Activated naive CD8-positive, alpha-beta T cell treated with anti-CD3 and anti-CD28 coated beads, Interleukin-2, amount 10 ng/mL, durations not matched to agents 7 days and 5 days (primary cell): ENCODE data around the gene VWDE. TPM values are rescaled to one million over a fixed set of nuclear protein-coding genes. Genes with fewer than 3 reads are reported as not detected.

Source experiments
- ATAC-seq: fragments of 150-1000 bp; cut with Tn5 transposase; one replicate; pipeline ENCODE4 v1.10.0; 2021; ENCODE audit warnings: low read depth, moderate library complexity
- POLR2A ChIA-PET: fragments of 350-600 bp; sonication (Branson Sonifier 250); formaldehyde crosslinking; loops from one replicate; lab custom pipeline; 2021; ENCODE audit warnings: antibody characterized with exemption; lab: Charles Lee
- DNase-seq: peaks from one replicate; pipeline ENCODE4 v3.0.0; 2021
- H3K27ac Mint-ChIP-seq: one replicate; pipeline ENCODE4 v1.8.0; 2022; ENCODE audit warnings: mild to moderate bottlenecking, mixed read lengths
- H3K27me3 Mint-ChIP-seq: one replicate; pipeline ENCODE4 v1.8.0; 2022; ENCODE audit warnings: mild to moderate bottlenecking, moderate library complexity, mixed read lengths
- H3K36me3 Mint-ChIP-seq: one replicate; pipeline ENCODE4 v1.8.0; 2021; ENCODE audit warnings: mild to moderate bottlenecking, mixed read lengths
- H3K4me1 Mint-ChIP-seq: one replicate; pipeline ENCODE4 v1.8.0; 2021; ENCODE audit warnings: mixed read lengths
- H3K4me3 Mint-ChIP-seq: one replicate; pipeline ENCODE4 v1.8.0; 2022; ENCODE audit warnings: mild to moderate bottlenecking, moderate library complexity, mixed read lengths
- H3K9me3 Mint-ChIP-seq: one replicate; pipeline ENCODE4 v1.8.0; 2021; ENCODE audit warnings: mixed read lengths
- total RNA-seq, 2 experiments: library from RNA; stranded (reverse); gene quantifications; one replicate each; pipeline ENCODE4 v1.2.3, GENCODE V29; 2021

The VWDE gene
- total RNA-seq, 2 experiments from 2014 or later: 4.8 to 5.5 TPM

- Mint-ChIP-seq H3K36me3 (no peaks in the 10 kb centered on the region), H3K9me3 (no peaks in the 10 kb centered on the region), H3K27me3 (peaks cover 2% of the 10 kb centered on the region), H3K4me1 (no peaks in the 10 kb centered on the region), H3K4me3 (no peak overlapping the region), H3K27ac (no peak overlapping the region)
- DNase-seq: no peak
- POLR2A ChIA-PET: no interaction called here
- peak; percentile 77 for ATAC-seq
These were observed 14.5 kb downstream of the VWDE start for GRCh38 chr7:12389089-12389700.

GRCh38 chr7:12386313-12386740 lies 17.3 kb downstream of the VWDE start:
- Mint-ChIP-seq H3K4me1 (no peaks in the 10 kb centered on the region), H3K9me3 (no peaks in the 10 kb centered on the region), H3K4me3 (no peak overlapping the region), H3K27ac (no peak overlapping the region), H3K27me3 (peaks cover 2% of the 10 kb centered on the region), H3K36me3 (no peaks in the 10 kb centered on the region)
- POLR2A ChIA-PET: no interaction called here
- ATAC-seq: no peak
- no peak for DNase-seq

- no peak for ATAC-seq
- no peak overlapping the region for H3K4me3 Mint-ChIP-seq
- no peaks in the 10 kb centered on the region for H3K36me3 Mint-ChIP-seq
These were observed 18.3 kb downstream of the VWDE start for GRCh38 chr7:12385364-12385786.

GRCh38 chr7:12383377-12383776 lies 20.3 kb downstream of the VWDE start:
- POLR2A ChIA-PET: no interaction called here
- no peak overlapping the region for H3K27ac Mint-ChIP-seq
- DNase-seq (no peak), ATAC-seq (no peak)
- no peak overlapping the region for H3K4me3 Mint-ChIP-seq
- H3K4me1 Mint-ChIP-seq: no peaks in the 10 kb centered on the region
- H3K27me3 Mint-ChIP-seq: no peaks in the 10 kb centered on the region
- H3K36me3 Mint-ChIP-seq: no peaks in the 10 kb centered on the region
- no peaks in the 10 kb centered on the region for H3K9me3 Mint-ChIP-seq

More at GRCh38 chr7:12385364-12385786, 18.3 kb downstream of the VWDE start:
- POLR2A ChIA-PET: no interaction called here
- Mint-ChIP-seq H3K9me3 (no peaks in the 10 kb centered on the region), H3K4me1 (no peaks in the 10 kb centered on the region), H3K27ac (no peak overlapping the region), H3K27me3 (no peaks in the 10 kb centered on the region)
- no peak for DNase-seq

GRCh38 chr7:12378389-12378788 lies 25.3 kb downstream of the VWDE start:
- no peak for ATAC-seq
- no peaks in the 10 kb centered on the region for H3K4me1 Mint-ChIP-seq
- no peak overlapping the region for H3K27ac Mint-ChIP-seq
- no peaks in the 10 kb centered on the region for H3K27me3 Mint-ChIP-seq
- DNase-seq: no peak
- H3K9me3 Mint-ChIP-seq: no peaks in the 10 kb centered on the region
- no peak overlapping the region for H3K4me3 Mint-ChIP-seq
- no peaks in the 10 kb centered on the region for H3K36me3 Mint-ChIP-seq
- POLR2A ChIA-PET: no interaction called here

- DNase-seq (no peak), ATAC-seq (no peak)
- Mint-ChIP-seq H3K27ac (no peak overlapping the region), H3K4me3 (no peak overlapping the region), H3K36me3 (no peaks in the 10 kb centered on the region), H3K27me3 (no peaks in the 10 kb centered on the region), H3K4me1 (no peaks in the 10 kb centered on the region), H3K9me3 (no peaks in the 10 kb centered on the region)
- POLR2A ChIA-PET: no interaction called here
These were observed 26.3 kb downstream of the VWDE start for GRCh38 chr7:12377406-12377805.

GRCh38 chr7:12373580-12374263 lies 29.9 kb downstream of the VWDE start:
- ATAC-seq: no peak
- no peaks in the 10 kb centered on the region for H3K36me3 Mint-ChIP-seq
- no peaks in the 10 kb centered on the region for H3K27me3 Mint-ChIP-seq
- no peak for DNase-seq
- no peaks in the 10 kb centered on the region for H3K4me1 Mint-ChIP-seq
- H3K4me3 Mint-ChIP-seq: no peak overlapping the region
- H3K27ac Mint-ChIP-seq: no peak overlapping the region
- POLR2A ChIA-PET: no interaction called here
- H3K9me3 Mint-ChIP-seq: no peaks in the 10 kb centered on the region

GRCh38 chr7:12370249-12370648 lies 33.4 kb downstream of the VWDE start:
- H3K36me3 Mint-ChIP-seq: no peaks in the 10 kb centered on the region
- no peaks in the 10 kb centered on the region for H3K4me1 Mint-ChIP-seq
- H3K27ac Mint-ChIP-seq: no peak overlapping the region
- ATAC-seq (no peak), DNase-seq (no peak)
- no peak overlapping the region for H3K4me3 Mint-ChIP-seq
- POLR2A ChIA-PET: no interaction called here
- no peaks in the 10 kb centered on the region for H3K9me3 Mint-ChIP-seq
- no peaks in the 10 kb centered on the region for H3K27me3 Mint-ChIP-seq

- H3K36me3 Mint-ChIP-seq: no peaks in the 10 kb centered on the region
- H3K27ac Mint-ChIP-seq: no peak overlapping the region
- POLR2A ChIA-PET: no interaction called here
- DNase-seq (no peak), ATAC-seq (no peak)
- H3K4me1 Mint-ChIP-seq: no peaks in the 10 kb centered on the region
- H3K4me3 Mint-ChIP-seq: no peak overlapping the region
- H3K9me3 Mint-ChIP-seq: no peaks in the 10 kb centered on the region
- H3K27me3 Mint-ChIP-seq: no peaks in the 10 kb centered on the region
These were observed 33.9 kb downstream of the VWDE start for GRCh38 chr7:12369756-12370155.

GRCh38 chr7:12369072-12369471 lies 34.6 kb downstream of the VWDE start:
- POLR2A ChIA-PET: no interaction called here
- Mint-ChIP-seq H3K27me3 (no peaks in the 10 kb centered on the region), H3K27ac (no peak overlapping the region), H3K4me1 (no peaks in the 10 kb centered on the region), H3K36me3 (no peaks in the 10 kb centered on the region), H3K4me3 (no peak overlapping the region), H3K9me3 (no peaks in the 10 kb centered on the region)
- ATAC-seq (no peak), DNase-seq (no peak)

GRCh38 chr7:12360948-12361347 lies 42.7 kb downstream of the VWDE start:
- H3K4me3 Mint-ChIP-seq: no peak overlapping the region
- no peaks in the 10 kb centered on the region for H3K36me3 Mint-ChIP-seq
- H3K4me1 Mint-ChIP-seq: no peaks in the 10 kb centered on the region
- DNase-seq: no peak
- POLR2A ChIA-PET: no interaction called here
- H3K27ac Mint-ChIP-seq: no peak overlapping the region
- H3K27me3 Mint-ChIP-seq: no peaks in the 10 kb centered on the region
- no peaks in the 10 kb centered on the region for H3K9me3 Mint-ChIP-seq
- ATAC-seq: no peak

GRCh38 chr7:12358694-12359093 lies 45.0 kb downstream of the VWDE start:
- H3K36me3 Mint-ChIP-seq: no peaks in the 10 kb centered on the region
- ATAC-seq (no peak), DNase-seq (no peak)
- no peaks in the 10 kb centered on the region for H3K9me3 Mint-ChIP-seq
- H3K4me1 Mint-ChIP-seq: no peaks in the 10 kb centered on the region
- no peak overlapping the region for H3K27ac Mint-ChIP-seq
- POLR2A ChIA-PET: no interaction called here
- no peak overlapping the region for H3K4me3 Mint-ChIP-seq
- H3K27me3 Mint-ChIP-seq: no peaks in the 10 kb centered on the region

- H3K9me3 Mint-ChIP-seq: no peaks in the 10 kb centered on the region
- H3K36me3 Mint-ChIP-seq: no peaks in the 10 kb centered on the region
- H3K27me3 Mint-ChIP-seq: peaks cover 6% of the 10 kb centered on the region
- POLR2A ChIA-PET: no interaction called here
- DNase-seq (no peak), ATAC-seq (no peak)
- no peaks in the 10 kb centered on the region for H3K4me1 Mint-ChIP-seq
- H3K4me3 Mint-ChIP-seq: no peak overlapping the region
- no peak overlapping the region for H3K27ac Mint-ChIP-seq
These were observed 46.2 kb downstream of the VWDE start for GRCh38 chr7:12357508-12357907.

GRCh38 chr7:12351843-12352242 lies 51.8 kb downstream of the VWDE start:
- Mint-ChIP-seq H3K9me3 (no peaks in the 10 kb centered on the region), H3K36me3 (peaks cover 2% of the 10 kb centered on the region), H3K4me1 (peaks cover 8% of the 10 kb centered on the region), H3K27me3 (peaks cover 9% of the 10 kb centered on the region), H3K4me3 (no peak overlapping the region), H3K27ac (no peak overlapping the region)
- no peak for ATAC-seq
- no peak for DNase-seq
- POLR2A ChIA-PET: no interaction called here
